GM13976 (cell line): Measurements from ENCODE around the gene SUN3.
A peak's percentile ranks its signal among the peaks of the same experiment; 100 is the strongest.

ENCODE experiments used
- DNase-seq: peaks from one replicate; pipeline ENCODE4 v3.0.0; 2012; ENCODE audit warnings: low spot score
- in situ Hi-C: fragments of 300-500 bp; cut with MboI; formaldehyde crosslinking; loops from one replicate; pipeline ENCODE4 v1.12.0; 2022; ENCODE audit warnings: low sequenced_read_pairs, mixed read lengths, inconsistent platforms; ENCODE audit not compliant: unreplicated experiment
- TF ChIP-seq, protein P1 (sequence below): IDR thresholded peaks from 2 replicates; pipeline ENCODE4 v1.5.1; 2012; ENCODE audit warnings: borderline replicate concordance, mild to moderate bottlenecking; ENCODE audit not compliant: insufficient read depth; ENCODE audit errors: extremely low read depth, missing control alignments, control extremely low read depth

Gene SUN3

DNA sequence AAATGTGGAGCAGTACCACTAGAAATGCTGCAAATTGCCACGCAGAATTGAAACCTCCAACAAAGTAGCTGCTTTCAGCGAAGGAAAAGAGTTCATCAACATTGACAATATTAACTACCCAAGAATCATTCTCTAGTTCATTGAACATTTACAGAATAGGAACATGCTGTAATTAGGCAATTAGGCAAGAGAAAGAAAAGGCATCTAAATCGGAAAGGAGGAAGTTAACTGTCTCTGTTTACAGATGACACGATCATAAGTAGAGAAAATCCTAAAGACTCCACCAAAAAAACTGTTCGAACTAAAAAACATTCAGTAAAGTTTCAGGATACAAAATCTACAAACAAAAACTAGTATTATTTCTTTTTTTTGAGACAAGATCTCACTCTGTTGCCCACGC, 71.8 kb downstream of the SUN3 start:
- in situ Hi-C loops: no loop called here
- TF ChIP-seq, protein P1, sequence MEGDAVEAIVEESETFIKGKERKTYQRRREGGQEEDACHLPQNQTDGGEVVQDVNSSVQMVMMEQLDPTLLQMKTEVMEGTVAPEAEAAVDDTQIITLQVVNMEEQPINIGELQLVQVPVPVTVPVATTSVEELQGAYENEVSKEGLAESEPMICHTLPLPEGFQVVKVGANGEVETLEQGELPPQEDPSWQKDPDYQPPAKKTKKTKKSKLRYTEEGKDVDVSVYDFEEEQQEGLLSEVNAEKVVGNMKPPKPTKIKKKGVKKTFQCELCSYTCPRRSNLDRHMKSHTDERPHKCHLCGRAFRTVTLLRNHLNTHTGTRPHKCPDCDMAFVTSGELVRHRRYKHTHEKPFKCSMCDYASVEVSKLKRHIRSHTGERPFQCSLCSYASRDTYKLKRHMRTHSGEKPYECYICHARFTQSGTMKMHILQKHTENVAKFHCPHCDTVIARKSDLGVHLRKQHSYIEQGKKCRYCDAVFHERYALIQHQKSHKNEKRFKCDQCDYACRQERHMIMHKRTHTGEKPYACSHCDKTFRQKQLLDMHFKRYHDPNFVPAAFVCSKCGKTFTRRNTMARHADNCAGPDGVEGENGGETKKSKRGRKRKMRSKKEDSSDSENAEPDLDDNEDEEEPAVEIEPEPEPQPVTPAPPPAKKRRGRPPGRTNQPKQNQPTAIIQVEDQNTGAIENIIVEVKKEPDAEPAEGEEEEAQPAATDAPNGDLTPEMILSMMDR: no peak
- DNase-seq: no peak

DNA sequence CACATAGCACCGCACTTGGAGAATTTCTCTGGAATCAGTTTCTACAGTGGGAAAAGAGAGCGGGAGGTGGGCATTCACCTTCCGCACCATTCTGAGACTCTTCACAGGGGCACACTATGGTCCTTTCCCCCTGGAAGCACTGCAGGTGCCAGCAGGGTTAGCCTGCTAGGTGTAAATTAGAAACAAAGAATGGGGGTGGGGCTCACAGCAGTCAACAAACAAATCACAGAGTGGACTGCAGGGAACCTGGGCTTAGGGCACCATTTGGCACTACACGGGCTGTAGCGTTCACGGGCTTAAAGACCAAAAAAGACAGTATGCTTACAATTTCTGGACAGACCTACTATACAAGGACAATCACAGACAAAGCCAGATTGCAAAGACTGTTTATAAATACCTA, 72.7 kb downstream of the SUN3 start:
- in situ Hi-C loops: no loop called here
- DNase-seq: no peak
- TF ChIP-seq, protein P1: no peak

DNA sequence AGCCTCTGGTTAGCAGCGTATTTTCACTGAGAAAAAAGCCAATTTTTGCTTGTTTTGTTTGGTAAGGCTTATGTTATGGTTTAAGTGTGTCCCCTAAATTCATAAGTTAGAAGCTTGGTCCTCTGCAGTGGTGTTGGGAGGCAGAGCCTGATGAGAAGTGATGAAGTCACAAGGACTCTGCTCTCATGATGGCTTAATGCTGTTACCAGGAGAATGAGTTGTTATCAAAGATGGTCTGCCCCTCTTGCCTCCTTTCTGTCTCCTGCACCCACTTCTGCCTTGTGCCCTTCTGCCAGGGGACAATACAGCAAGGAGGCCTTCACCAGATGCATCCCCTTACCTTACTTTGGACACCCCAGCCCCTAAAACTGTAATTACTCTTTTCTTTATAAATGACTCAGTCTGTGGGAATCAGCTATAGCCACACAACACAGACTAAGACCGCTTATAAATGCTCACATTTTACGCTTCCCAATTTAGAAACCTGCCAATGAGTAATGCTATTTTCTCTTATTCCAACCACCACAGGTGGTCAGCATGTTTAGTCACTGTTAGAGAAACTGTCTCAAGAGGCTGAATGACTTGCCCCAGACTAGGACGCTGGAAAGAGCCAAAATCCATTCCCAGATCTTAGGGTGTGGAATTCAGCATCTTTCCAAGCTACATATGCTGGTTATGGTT, 74.5 kb downstream of the SUN3 start:
- no peak for DNase-seq
- TF ChIP-seq, protein P1: no peak
- in situ Hi-C loops: no loop called here

DNA sequence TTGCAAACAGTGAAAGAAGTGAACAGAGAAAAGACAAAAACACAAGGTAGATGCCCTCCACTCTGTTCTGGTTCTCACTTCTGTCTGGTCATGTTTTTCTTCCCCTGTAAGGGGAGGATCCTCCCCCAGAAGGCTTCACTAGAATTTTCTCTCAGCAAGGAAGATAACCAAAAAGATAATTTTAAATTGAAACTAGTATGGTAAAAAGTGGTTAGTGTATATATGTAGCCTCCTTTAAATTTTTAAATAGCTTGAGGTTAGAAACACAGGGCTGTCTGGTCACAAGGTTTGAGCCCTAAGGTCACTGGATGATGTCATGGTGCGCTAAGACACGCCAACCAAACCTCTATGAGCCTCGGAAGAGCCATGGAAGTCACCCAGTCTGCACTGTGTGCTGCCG, 75.1 kb downstream of the SUN3 start:
- TF ChIP-seq, protein P1: no peak
- in situ Hi-C loops: no loop called here
- peak; percentile 65 for DNase-seq

DNA sequence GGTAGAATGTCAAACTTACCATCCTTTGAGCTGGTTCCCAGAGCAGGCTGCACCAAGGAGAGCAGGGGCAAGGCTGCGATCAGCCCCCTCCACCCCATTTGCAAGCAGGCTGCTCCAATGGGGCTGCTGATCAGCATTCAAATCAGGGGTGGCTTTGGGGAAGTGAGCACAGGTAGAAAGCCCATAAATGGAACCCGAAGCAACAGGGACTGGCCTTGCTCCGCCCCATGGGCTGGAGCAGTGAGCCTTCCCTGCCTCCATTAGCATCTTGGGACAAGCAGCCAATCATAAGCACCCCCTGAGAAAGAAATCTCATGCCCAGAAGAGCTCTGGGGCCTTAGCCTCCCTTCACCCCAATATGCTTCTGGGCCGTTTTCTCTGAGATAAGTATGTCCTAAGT, 76.7 kb downstream of the SUN3 start:
- TF ChIP-seq, protein P1: no peak
- in situ Hi-C loops: no loop called here
- no peak for DNase-seq

DNA sequence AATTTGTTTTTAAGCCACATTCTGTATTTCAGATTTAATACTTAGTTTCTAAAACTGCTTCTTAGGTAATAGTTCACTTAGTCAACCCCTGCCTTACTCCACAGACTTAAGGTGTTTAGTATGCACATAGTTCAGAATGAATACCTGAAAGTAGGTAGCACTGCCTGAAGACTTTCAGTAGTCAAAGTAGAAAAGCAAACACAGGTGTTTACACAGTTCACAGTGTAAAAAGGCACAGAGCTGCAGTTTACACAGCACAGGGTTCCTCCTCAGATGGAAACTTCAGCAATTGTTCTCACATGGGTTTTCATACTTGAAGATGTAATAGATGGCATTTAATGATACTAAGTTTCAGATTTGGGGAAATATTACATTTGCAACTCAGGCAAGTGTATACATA, 77.5 kb downstream of the SUN3 start:
- DNase-seq: no peak
- TF ChIP-seq, protein P1: no peak
- in situ Hi-C loops: no loop called here
